ENCODE measurements around the gene PRKRA. TPM values are rescaled to one million over a fixed set of nuclear protein-coding genes. Genes with fewer than 3 reads are reported as not detected.
"Not testable (repeated sequence)": the region's sequence is repeated elsewhere in the genome, so short reads cannot be mapped to it uniquely, and the experiment has no call there.

PRKRA gene
- total RNA-seq, 1 experiment from 2014 or later: 95.5 TPM

DNA sequence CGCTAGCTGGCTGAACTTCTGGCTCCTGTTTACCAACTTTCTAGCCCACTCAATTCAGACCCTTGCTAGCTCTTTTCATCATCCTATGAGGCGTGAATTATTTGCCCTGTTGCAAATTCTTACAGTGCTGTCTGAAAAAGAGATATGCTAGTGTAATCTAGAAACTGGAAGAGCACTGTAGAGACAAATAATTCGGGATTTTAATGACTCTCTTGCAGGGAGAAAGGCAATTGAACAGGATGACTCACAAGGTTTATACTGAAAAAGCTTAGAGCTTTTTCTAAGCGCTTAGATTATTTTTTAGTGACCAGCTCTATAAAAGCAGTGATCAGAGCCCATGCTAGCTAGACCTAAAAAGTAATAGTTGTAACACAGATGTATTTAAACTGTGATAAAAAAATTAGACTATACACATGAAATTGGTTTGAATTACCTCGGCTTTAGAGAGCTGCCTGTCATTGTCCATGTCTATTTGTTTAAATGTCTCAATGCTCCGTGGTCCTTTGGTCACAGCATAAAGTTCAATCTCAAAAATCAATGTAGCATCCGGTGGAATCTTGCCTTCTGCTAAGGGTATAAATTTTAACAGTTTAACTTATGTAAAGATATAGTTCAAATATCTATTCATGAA is 18.4 kb upstream of the PRKRA start:
- no peak for DNase-seq (ENCODE audit: low read depth)

DNA sequence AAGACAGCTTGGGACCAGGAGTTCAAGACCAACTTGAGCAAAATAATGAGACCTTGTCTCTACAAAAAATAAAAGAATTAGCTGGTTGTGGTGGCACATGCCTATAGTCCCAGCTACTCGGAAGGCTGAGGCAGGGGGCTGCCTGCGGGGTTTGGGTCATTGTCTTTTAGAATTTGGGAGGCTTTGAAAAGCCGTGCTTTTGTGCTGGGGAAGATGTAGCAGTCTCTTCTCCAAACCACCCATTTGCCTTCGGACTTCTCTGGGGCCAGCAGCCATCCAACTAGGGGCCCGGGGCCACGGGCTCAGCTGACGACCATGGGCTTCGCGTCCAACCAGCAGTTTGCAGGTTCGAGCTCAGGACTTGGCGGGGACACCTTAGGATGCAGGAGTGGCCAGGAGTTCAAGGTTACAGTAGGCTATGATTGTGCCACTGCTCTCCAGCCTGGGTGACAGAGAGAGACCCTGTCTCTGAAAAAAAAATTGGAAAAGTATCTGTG is 6.5 kb upstream of the PRKRA start:
- DNase-seq (ENCODE audit: low read depth): no peak

DNA sequence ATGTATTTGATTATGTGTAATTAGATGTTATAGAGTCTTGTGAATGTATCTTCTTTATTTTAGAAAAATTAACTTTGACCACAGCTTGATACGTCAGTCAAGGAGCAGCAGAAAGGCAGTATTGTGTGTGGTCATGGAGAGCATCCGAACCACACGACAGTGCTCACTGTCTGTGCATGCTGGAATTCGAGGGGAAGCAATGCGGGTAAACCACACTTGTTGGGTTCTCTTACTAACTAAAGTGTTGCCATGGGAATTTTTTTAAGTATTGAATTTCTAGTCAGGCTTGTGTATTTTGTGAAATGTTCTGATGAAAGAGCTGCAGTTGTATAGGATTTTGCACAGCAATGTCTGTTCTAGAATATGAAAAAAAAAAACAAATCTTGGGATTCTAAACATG is 5.0 kb upstream of the PRKRA start:
- peak; percentile 65 for DNase-seq (ENCODE audit: low read depth)

DNA sequence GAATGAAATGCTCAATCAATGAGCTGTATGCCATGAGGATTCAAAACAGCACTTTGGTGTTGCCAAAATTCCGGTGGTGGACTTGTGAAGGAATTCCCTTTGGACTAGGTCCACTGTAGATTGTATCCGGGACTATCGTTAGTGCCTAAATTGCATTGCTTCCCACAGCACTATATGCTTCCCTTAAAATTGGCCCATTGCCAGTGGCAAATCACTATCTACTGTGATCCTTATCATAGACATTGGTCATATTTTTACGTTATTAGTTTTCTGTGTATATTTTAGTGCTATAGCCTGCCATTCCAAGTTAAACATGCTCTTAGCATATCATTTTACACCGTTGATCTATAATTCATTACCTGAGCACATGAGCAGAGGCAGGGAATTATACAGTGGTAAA is 1.9 kb upstream of the PRKRA start:
- DNase-seq (ENCODE audit: low read depth): no peak

DNA sequence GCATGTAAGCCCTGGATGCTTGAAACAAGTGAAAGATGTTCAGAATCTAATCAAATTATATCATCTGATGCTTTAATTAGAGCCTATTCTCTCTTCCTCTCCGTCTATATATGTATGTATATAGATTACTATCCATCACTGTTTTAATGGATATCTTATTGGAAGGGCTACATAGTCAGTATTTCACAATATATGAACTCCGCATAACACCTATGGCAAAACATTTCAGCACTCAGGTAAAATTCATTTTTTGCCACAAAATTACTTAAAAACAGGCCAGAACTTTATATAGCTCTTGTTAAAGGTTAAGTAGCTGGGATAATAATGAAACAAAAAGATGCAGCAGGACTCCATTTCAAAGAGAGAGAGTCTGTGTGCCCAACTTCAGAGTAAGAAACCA is 1.4 kb upstream of the PRKRA start:
- DNase-seq (ENCODE audit: low read depth): no peak

DNA sequence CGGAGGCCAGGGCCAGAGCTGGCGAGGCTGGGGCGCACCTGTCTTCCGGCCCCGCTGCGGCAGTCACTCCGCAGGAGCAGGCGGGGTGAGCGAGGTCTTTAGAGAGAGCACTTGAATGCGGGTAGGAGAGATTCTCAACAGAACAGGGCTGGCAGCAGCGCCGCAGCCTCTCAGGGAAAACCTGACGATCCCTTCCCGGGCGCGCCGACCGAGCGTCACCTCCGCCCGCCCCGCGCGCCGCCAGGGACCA is 526 bp downstream of the PRKRA start:
- DNase-seq (ENCODE audit: low read depth): peak; percentile 76

DNA sequence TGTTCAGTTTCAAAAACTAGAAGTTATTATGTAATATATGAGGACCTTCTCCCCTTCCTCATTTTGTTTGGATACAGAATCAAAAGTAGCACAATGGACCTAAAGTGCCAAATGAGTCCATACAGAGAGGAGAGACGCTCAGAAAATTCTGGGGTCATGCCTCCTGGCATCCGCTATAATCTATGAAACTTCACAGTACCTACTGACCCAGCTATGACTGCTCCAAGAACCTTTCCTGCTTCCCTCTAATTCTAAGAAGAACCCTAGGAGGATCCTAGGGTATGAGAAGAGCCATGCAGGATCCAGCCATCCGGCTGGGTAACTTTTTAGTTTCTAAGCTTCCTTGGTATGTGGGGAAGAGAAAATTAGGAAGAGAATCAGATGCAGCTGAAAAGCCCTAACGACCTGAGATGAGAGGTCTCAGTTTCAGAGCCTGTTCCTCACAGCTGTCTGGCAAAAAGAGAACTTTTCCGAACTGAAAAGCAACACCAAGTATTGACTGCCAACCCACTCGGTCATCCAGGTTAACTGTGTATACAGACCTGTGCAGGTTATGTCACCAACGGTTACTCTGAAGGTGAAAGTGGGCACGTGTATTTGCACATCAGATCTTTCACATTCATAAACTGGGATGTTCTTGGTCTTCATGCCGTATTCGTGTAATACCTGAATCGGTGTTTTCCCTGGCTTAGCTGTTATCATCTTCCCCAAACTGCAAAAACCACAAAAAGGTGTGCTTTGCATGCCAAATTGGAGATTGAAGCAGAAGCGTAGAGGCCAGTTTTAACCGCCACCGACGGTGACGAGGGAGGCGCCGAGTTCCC is 1.1 kb downstream of the PRKRA start:
- no peak for DNase-seq (ENCODE audit: low read depth)

DNA sequence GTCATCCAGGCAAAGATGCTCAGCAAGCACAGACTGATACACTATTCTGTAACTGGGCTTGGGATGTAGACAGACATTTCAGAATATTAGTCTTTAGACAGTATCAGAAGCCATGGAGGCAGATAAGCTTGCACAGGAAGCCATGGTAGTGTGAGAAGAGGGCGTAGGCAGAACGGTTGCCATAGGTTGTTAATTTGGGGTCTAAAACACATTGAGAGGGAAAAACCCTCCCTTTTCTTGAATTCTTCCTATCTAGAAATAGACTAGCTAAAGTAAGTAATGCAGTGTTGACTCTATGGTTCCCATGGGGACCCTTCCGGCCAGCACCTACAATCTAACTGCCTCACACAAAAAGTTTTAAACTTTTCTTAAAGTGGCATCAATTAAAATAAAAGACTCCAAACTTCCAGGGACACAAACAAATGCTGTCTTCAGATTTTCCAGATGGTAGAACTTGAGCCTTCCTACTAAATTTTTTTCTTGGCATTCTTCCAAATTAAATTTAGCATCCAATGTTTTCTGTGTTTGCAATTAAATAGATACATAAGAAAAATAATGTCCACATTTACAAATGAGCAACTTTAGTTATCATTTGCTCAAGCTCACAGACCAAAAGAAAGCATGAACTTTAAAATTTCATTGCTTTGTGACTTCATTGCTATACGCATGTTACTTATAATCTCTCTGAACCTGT is 1.9 kb downstream of the PRKRA start:
- DNase-seq (ENCODE audit: low read depth): no peak

DNA sequence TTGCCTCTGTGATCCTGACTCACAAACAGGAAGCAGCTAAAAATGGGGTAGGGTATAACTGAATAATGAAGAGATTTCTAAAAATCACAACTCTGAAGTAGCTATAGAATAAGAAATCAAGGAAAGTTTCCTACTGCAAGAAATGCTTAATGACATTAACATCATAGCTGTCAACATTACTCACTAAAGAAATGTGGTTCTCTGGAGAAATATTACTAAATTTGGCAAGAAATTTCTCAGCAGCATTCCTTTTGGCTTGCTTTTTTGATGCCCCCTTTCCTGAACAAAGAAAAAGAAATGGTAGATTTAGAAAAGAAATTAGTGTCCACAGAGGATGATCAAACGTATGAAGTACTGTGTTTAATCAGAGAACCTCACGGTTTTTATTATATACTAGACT is 9.5 kb downstream of the PRKRA start:
- no peak for DNase-seq (ENCODE audit: low read depth)

DNA sequence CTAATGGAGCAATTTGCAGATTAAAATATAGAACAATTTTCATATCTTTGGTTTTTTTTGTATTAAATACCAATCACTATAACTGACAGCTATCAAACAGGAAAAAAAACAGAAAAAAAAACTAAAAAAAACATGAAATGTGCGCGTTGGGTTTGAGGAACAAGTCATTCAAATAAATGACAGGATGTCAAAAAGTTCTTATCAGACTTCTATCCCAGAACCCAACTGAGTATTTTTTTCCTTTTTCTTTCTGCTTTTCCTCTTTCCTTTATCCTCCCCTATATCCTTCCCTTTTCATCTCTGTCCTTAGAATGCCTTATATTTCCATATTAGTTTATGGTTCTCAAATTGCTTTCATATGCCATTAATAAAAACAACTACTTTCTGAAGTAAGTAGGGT is 14.3 kb downstream of the PRKRA start:
- DNase-seq (ENCODE audit: low read depth): no peak

DNA sequence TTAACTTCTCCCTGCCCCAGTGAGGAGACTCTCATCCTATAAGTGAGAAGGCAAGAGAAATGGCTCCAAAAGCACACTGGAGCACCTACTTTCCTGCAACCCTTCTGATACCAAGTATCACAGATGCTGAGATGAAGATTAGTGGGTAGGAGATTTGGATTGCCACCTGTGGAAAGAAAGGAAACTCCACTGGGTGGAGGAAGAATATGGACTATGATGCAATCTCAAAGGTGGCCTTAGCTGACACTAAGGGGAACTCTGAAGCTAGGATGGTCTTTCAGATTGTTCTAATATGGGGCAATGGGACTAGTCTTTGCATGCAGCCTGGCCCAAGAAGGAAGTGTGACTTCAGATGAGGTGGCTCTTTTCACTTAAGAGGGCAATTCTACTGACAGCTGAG is 21.6 kb downstream of the PRKRA start:
- DNase-seq (ENCODE audit: low read depth): no peak

DNA sequence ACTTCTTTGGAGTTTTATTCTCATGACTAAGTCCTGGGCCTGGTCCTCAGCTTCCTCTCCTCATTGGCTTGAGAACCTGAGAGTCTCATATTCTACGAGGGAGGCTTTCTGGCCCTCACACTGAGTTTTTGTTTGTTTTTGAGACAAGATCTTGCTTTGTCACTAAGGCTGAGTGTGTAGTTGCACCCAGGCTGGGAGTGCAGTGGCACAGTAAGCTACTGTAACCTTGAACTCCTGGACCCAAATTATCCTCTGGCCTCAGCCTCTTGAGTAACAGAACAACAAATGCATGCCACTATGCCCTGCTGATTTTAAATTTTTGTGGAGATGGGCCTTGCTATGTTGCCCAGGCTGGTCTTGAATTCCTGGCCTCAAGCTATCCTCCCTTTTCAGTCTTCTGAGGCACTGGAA is 22.6 kb downstream of the PRKRA start:
- no peak for DNase-seq (ENCODE audit: low read depth)

DNA sequence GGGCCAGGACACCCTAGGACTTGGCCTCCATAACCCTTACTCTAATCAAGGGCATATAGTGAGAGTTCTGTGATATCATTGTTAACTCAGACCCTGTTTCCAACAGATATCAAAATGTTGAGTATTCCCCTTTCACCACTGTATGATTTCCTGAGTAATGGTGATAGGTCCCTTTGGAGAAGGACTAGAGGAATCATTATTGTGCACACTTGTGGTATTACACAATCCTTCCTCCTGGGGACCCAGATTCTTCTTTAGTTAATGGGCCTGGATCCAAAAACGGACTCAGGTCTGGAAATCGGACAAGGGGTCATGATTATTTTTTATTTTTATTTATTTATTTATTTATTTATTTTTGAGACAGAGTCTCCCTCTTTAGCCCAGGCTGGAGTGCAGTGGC is 23.5 kb downstream of the PRKRA start:
- no peak for DNase-seq (ENCODE audit: low read depth)

DNA sequence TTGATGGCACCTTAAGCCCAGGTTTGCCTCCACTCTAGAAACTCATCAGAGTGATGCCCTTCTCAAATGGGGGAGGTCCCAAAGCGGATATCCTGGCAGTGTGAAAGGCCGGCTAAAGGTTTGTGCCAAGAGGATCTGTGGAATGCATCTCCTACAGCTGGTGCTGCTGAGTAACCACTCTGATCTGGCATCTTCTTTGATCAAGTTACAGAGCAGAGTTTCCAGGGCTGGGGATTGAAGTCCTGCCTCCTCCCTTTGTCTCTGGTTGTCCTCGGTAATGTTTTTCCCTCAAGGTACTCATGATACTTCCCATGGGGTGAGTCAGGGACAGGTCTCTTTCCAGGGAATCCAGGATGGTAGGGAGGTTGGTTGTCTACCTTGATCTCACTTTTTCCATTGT is 24.6 kb downstream of the PRKRA start:
- DNase-seq (ENCODE audit: low read depth): peak; percentile 87

DNA sequence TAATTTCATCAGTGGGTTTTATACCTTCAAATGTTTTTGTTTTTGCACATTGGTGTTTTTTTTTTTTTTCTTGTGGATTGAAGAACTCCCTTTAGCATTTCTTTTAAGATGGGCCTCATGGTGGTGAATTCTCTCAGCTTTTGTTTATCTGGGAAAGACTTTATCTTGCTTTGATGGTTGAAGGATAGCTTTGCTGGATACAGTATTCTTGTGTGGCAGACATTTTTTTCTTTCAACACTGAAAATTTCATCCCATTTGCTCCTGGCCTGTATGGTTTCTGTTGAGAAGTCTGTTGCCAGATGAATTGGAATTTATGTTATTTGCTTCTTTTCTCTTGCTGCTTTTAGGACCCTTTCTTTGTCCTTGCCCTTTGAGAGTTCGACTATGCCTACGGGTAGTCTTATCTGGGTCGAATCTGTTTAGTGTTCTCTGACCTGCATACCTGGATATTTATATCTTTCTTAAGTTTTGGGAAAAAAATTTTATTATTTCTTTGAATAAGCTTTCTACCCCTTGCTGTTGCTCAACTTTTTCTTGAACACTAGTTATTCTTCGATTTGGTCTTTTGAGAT is 25.6 kb downstream of the PRKRA start:
- DNase-seq (ENCODE audit: low read depth): no peak

DNA sequence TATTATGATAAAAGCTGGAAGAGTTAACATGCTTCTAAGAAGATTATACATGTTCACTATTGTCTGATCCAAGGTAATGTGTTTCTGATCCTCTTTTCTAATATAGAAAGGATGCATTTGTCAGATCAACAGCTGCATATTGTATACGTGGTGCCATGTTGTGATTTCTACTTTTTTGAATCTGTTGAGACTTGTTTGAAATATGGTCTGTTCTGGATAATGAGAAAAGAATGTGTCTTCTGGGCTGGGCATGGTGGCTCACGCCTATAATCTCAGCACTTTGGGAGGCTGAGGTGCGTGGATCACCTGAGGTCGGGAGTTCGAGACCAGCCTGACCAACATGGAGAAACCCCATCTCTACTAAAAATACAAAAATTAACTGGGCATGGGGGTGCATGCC is 27.2 kb downstream of the PRKRA start:
- DNase-seq (ENCODE audit: low read depth): not testable (repeated sequence)

DNA sequence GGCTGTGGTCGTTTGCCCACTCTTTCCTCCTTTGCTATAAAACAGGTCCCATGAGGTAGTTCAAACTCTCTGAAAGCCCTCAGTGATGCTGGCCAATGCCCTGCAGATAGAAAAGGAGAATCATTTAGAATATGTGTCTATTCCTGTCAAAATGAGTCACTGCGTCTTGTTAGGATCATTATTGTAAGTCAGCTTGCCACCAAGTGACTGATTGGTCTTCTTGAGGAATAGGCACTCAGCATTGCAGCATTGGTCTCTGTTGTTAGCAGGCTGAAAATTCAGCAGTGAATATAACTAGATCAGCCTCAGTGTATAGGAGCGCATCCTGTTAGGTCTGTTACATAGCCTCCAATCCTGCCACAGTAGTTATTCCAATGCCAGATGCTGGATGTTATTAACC is 28.9 kb downstream of the PRKRA start:
- no peak for DNase-seq (ENCODE audit: low read depth)

DNA sequence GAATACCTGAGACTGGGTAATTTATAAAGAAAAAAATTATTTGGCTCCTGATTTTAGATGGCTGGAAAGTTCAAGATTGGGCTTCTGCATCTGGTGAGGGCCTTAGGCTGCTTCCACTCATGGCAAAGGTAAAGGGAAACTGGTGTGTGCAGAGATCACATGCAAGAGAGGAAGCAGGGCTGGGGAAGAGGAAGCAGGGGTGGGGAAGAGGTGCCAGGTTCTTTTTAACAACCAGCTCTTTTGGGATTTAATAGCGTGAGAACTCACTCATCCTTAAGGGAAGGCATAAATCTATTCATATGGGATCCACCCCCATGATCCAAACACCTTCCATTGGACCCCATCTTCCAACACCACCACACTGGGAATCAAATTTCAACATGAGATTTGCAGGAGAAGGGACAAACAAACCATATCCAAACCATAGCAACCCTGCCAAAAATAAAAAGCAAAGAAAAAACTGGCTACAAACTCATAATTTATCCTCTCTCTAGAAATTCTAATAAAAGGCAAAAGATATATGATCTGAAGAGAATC is 30.4 kb downstream of the PRKRA start:
- DNase-seq (ENCODE audit: low read depth): peak; percentile 39

DNA sequence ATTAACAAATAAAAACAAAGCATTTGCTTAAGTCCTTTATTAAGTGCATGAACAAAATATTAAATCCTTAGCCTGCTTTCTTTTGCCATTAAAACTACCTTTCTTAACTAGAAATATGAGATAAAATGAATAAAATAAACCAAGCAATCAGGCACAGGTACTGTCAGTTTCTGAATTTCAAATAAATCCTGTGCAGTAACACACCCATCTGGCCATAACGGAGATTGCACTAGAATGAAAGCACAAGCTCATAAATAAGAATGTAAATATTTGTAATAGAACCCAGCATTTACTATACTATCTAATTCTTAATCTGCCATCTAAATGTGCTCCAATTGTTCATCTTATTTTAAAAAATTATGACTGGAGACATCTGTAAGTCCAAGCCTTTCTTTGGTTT is 31.9 kb downstream of the PRKRA start:
- DNase-seq (ENCODE audit: low read depth): peak; percentile 40

DNA sequence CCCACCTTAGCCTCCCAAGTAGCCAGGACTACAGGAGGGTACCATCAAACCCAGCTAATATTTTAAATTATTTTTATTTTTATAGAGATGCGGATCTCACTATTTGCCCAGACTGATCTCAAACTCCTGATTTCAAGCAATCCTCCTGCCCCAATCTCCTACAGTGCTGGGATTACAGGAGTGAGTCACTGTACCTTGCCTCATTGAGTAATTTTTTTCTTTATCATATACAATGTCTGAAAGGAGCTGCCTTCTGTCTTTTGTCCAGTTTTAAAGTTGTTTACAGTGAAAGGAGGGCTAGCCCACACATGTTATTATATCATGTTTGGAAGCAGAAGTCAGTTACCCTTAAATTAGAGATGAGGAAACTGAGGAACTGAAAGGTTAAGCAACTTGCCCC is 32.5 kb downstream of the PRKRA start:
- no peak for DNase-seq (ENCODE audit: low read depth)

DNA sequence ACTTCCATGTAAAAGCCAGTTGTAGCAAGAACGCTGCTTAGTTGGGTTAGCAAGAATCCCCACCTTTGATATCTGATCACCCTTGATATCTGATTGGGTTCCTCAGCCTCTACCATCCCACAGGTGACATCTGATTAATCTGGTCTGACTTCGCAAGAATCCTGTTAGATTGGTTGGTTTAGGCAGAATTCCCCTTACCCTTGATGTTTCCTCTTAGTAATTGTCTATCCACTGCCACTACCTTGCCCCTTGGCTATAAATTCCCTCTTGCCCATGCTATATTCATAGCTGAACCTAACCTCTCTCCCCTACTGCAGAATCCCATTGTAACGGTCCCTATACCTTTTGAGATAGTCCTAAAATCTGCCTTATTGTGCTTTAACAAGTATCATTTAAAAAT is 33.1 kb downstream of the PRKRA start:
- DNase-seq (ENCODE audit: low read depth): no peak

DNA sequence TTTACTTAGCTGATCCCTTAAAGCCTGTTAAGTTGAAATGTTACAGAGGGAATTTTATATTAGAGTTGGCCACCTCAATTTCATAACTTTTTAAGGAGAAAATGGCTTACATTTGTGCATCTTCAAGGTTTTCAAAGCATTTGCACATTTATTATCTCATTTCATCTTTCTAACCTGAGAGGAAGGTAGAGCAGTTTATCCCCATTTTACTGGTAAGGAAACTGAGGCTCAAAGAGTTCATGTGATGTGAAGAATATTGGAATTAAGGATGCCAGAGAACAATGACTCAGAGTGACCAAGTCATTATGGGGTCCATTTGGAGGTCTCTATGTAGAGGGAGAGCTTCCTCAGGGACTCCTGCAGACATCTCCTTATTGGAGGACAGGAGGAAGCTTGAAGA is 35.0 kb downstream of the PRKRA start:
- no peak for DNase-seq (ENCODE audit: low read depth)

Measured in LHCN-M2 (cell line).